ENCODE data around the gene CREB3L2.

- TF ChIP-seq CTCF (IDR thresholded peaks at IDR 0.05; ENCODE audit: insufficient read depth, low read length): no peak
- TF ChIP-seq POLR2AphosphoS5 (IDR thresholded peaks at IDR 0.05; ENCODE audit: low read depth): no peak
- no peak for TF ChIP-seq REST (IDR thresholded peaks at IDR 0.05; ENCODE audit: insufficient replicate concordance, low read depth)
- no peak for TF ChIP-seq GABPA (IDR thresholded peaks at IDR 0.05; ENCODE audit: low read depth)
- no peak for TF ChIP-seq SPI1 (IDR thresholded peaks at IDR 0.05; ENCODE audit: borderline replicate concordance, low read depth)
These were observed 74.5 kb downstream of the CREB3L2 start for GRCh38 chr7:137927386-137927785.

All from HL-60 (cell line).